Panc1 (cell line): Measurements from ENCODE around the gene DNAH9. TPM values are rescaled to one million over a fixed set of nuclear protein-coding genes. Genes with fewer than 3 reads are reported as not detected.

Experiments
- ATAC-seq: fragments of 200-7000 bp; cut with Tn5 transposase; 2 replicates; pipeline ENCODE4 v1.9.1; 2020; ENCODE audit warnings: mild to moderate bottlenecking, moderate library complexity
- BruUV-seq: library from RNA; stranded (reverse); fragments of 400-500 nt; replicated peaks from 2 replicates; lab custom pipeline; 2021; lab: Mats Ljungman, UMichigan
- CTCF ChIA-PET: fragments of 300-600 bp; sonication (Branson Sonifier 250); formaldehyde crosslinking; loops from one replicate; lab custom pipeline; 2022; ENCODE audit warnings: antibody characterized with exemption; lab: Charles Lee
- POLR2A ChIA-PET: fragments of 300-600 bp; sonication (Branson Sonifier 250); formaldehyde crosslinking; loops from one replicate; lab custom pipeline; 2022; ENCODE audit warnings: antibody characterized with exemption; lab: Charles Lee
- DNase-seq: peaks from one replicate; pipeline ENCODE4 v3.0.0-alpha.2; 2010; ENCODE audit warnings: low read depth, low spot score
- H3K27ac ChIP-seq: 2 replicates; pipeline ENCODE4 v1.5.1; 2011; ENCODE audit warnings: mild to moderate bottlenecking, low read length, inconsistent platforms
- H3K27me3 ChIP-seq: fragments of 200-500 bp; sonication (Bioruptor generic); 2 replicates; pipeline ENCODE4 v1.6.0; 2014; ENCODE audit warnings: low read length, inconsistent platforms; ENCODE audit not compliant: control insufficient read depth, insufficient read depth
- H3K36me3 ChIP-seq: fragments of 200-500 bp; sonication (Bioruptor generic); 2 replicates; pipeline ENCODE4 v1.5.1; 2014; ENCODE audit warnings: inconsistent platforms, mild to moderate bottlenecking, low read length, moderate library complexity; ENCODE audit not compliant: control insufficient read depth, insufficient read depth
- H3K4me1 ChIP-seq: 2 replicates; pipeline ENCODE4 v1.5.1; 2011; ENCODE audit warnings: inconsistent platforms, mild to moderate bottlenecking, low read length, moderate library complexity; ENCODE audit not compliant: control insufficient read depth, insufficient read depth
- H3K4me3 ChIP-seq, 2 experiments: 2 replicates each; pipeline ENCODE4 v1.5.1; 2011 to 2012; ENCODE audit warnings: low read depth in 2 of 2, low read length in 2 of 2, mild to moderate bottlenecking in 2 of 2, inconsistent platforms in 1 of 2, moderate library complexity in 1 of 2
- H3K9me3 ChIP-seq: fragments of 200-500 bp; sonication (Bioruptor generic); 2 replicates; pipeline ENCODE4 v1.5.1; 2014; ENCODE audit warnings: low read depth, mild to moderate bottlenecking, inconsistent platforms, low read length, moderate library complexity; ENCODE audit not compliant: control insufficient read depth, insufficient read depth
- POLR2AphosphoS5 ChIP-seq: IDR thresholded peaks from 2 replicates; pipeline ENCODE4 v1.6.1; 2012; ENCODE audit warnings: mild to moderate bottlenecking, low read depth, low read length, moderate library complexity
- SIN3A ChIP-seq: IDR thresholded peaks from 2 replicates; pipeline ENCODE4 v1.6.1; 2012; ENCODE audit warnings: low read depth, mild to moderate bottlenecking, low read length, moderate library complexity, borderline replicate concordance; ENCODE audit not compliant: insufficient read depth
- TCF7L2 ChIP-seq: IDR thresholded peaks from 2 replicates; pipeline ENCODE4 v1.6.1; 2011; ENCODE audit warnings: mild to moderate bottlenecking, low read depth, low read length, inconsistent platforms
- in situ Hi-C: cut with HindIII; loops from 2 replicates; pipeline ENCODE4 v1.10.0; 2016; ENCODE audit warnings: low sequenced_read_pairs, low pct_unique_long_range_greater_than_20kb
- intact Hi-C: fragments of 100-400 bp; cut with micrococcal nuclease; formaldehyde crosslinking; loops from one replicate; pipeline ENCODE4 v1.10.0; 2022; ENCODE audit not compliant: unreplicated experiment
- total RNA-seq: library from RNA; stranded (reverse); gene quantifications from one replicate; pipeline ENCODE4 v1.2.1, GENCODE V29; 2021; ENCODE audit not compliant: unreplicated experiment
- TF ChIP-seq, protein P1 (sequence below), 2 experiments: IDR thresholded peaks; 2 replicates each; pipeline ENCODE4 v1.6.1; 2011 to 2012; ENCODE audit warnings: low read depth in 2 of 2, control low read depth in 1 of 2, low read length in 1 of 2, mild to moderate bottlenecking in 1 of 2, moderate library complexity in 1 of 2; ENCODE audit not compliant: insufficient read depth in 1 of 2
- TF ChIP-seq, protein P2 (sequence below): fragments of 450-650 bp; IDR thresholded peaks from 2 replicates; pipeline ENCODE4 v1.5.1; 2017; ENCODE audit warnings: mild to moderate bottlenecking

DNAH9 gene
- total RNA-seq, 1 experiment from 2014 or later: not detected

DNA sequence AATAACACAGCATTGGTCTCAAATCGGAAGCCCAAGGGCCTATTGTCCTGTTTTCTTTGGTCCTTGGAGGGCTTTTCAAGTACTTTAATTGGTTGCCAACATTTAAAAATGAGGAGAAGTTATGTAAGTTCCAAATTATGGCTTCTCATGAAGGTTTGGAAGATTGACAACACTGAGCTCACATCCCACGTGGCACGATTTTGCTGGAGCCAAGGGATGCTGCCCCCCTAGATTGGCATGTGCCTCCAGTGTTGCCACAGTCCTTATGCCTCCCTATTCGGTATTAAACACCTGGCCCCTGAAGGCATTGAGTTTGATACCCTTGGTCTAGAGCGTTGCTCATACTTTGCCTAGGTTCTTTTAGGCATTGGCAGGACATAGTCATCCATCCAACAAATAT lies 291.0 kb downstream of the DNAH9 start:
- no peak overlapping the region for H3K27ac ChIP-seq
- ChIA-PET POLR2A (no interaction called here), CTCF (no interaction called here)
- TF ChIP-seq, protein P1, sequence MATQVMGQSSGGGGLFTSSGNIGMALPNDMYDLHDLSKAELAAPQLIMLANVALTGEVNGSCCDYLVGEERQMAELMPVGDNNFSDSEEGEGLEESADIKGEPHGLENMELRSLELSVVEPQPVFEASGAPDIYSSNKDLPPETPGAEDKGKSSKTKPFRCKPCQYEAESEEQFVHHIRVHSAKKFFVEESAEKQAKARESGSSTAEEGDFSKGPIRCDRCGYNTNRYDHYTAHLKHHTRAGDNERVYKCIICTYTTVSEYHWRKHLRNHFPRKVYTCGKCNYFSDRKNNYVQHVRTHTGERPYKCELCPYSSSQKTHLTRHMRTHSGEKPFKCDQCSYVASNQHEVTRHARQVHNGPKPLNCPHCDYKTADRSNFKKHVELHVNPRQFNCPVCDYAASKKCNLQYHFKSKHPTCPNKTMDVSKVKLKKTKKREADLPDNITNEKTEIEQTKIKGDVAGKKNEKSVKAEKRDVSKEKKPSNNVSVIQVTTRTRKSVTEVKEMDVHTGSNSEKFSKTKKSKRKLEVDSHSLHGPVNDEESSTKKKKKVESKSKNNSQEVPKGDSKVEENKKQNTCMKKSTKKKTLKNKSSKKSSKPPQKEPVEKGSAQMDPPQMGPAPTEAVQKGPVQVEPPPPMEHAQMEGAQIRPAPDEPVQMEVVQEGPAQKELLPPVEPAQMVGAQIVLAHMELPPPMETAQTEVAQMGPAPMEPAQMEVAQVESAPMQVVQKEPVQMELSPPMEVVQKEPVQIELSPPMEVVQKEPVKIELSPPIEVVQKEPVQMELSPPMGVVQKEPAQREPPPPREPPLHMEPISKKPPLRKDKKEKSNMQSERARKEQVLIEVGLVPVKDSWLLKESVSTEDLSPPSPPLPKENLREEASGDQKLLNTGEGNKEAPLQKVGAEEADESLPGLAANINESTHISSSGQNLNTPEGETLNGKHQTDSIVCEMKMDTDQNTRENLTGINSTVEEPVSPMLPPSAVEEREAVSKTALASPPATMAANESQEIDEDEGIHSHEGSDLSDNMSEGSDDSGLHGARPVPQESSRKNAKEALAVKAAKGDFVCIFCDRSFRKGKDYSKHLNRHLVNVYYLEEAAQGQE (IDR thresholded peaks at IDR 0.05; ENCODE audit: insufficient read depth in 1 of 2, low read depth in 2 of 2, low read length in 1 of 2): no peak
- TF ChIP-seq POLR2AphosphoS5: no peak
- TF ChIP-seq, protein P2, sequence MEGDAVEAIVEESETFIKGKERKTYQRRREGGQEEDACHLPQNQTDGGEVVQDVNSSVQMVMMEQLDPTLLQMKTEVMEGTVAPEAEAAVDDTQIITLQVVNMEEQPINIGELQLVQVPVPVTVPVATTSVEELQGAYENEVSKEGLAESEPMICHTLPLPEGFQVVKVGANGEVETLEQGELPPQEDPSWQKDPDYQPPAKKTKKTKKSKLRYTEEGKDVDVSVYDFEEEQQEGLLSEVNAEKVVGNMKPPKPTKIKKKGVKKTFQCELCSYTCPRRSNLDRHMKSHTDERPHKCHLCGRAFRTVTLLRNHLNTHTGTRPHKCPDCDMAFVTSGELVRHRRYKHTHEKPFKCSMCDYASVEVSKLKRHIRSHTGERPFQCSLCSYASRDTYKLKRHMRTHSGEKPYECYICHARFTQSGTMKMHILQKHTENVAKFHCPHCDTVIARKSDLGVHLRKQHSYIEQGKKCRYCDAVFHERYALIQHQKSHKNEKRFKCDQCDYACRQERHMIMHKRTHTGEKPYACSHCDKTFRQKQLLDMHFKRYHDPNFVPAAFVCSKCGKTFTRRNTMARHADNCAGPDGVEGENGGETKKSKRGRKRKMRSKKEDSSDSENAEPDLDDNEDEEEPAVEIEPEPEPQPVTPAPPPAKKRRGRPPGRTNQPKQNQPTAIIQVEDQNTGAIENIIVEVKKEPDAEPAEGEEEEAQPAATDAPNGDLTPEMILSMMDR: no peak
- TF ChIP-seq TCF7L2: no peak
- no peaks in the 10 kb centered on the region for H3K4me1 ChIP-seq
- no peak for ATAC-seq
- no peak overlapping the region for H3K4me3 ChIP-seq
- in situ Hi-C loops: no loop called here
- H3K9me3 ChIP-seq: no peaks in the 10 kb centered on the region
- H3K36me3 ChIP-seq: no peaks in the 10 kb centered on the region
- no peaks in the 10 kb centered on the region for H3K27me3 ChIP-seq
- no TSS peak for BruUV-seq
- intact Hi-C loops: no loop called here
- DNase-seq: no peak

DNA sequence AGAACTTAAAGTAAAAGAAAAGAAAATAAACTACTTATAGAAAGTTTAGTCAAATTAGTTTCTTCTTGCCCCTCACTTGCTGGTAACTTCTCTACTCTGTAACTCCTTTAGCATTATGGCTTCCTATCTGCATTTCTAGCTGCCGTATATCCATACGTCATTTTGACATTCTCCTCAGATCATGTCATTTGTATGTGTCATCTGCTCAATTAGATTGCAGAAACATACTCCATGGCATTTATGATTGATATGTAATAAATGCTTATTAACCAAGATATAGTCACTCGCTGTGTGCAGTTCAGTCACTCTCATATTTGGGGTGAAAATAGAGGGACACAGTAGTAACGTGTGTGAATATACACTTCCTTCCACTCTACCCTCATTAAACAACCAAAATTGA lies 295.6 kb downstream of the DNAH9 start:
- H3K27me3 ChIP-seq: no peaks in the 10 kb centered on the region
- no peaks in the 10 kb centered on the region for H3K4me1 ChIP-seq
- ChIA-PET CTCF (no interaction called here), POLR2A (no interaction called here)
- H3K9me3 ChIP-seq: no peaks in the 10 kb centered on the region
- intact Hi-C loops: no loop called here
- in situ Hi-C loops: no loop called here
- TF ChIP-seq, protein P1 (IDR thresholded peaks at IDR 0.05; ENCODE audit: insufficient read depth in 1 of 2, low read depth in 2 of 2, low read length in 1 of 2): no peak
- TF ChIP-seq, protein P2: no peak
- no peak for TF ChIP-seq SIN3A
- H3K36me3 ChIP-seq: no peaks in the 10 kb centered on the region
- ATAC-seq (no peak), DNase-seq (no peak)
- BruUV-seq: no TSS peak
- H3K27ac ChIP-seq: no peak overlapping the region
- no peak overlapping the region for H3K4me3 ChIP-seq
